Neuronal stem cell (in vitro differentiated cells): ENCODE measurements around the gene SGCG.

Experiments used
- DNase-seq: peaks from one replicate; pipeline ENCODE4 v3.0.0-alpha.2; 2013; ENCODE audit warnings: low spot score
- H2AFZ ChIP-seq: one replicate; pipeline ENCODE4 v1.6.1; 2013; ENCODE audit warnings: mild to moderate bottlenecking, low read length, inconsistent platforms
- H2AK5ac ChIP-seq: 2 replicates; pipeline ENCODE4 v1.6.1; 2013; ENCODE audit warnings: low read depth, mild to moderate bottlenecking, inconsistent platforms, low read length, moderate library complexity, mixed read lengths
- H2BK120ac ChIP-seq: 2 replicates; pipeline ENCODE4 v1.6.1; 2013; ENCODE audit warnings: low read depth, mild to moderate bottlenecking, inconsistent platforms, low read length, moderate library complexity, mixed read lengths
- H2BK12ac ChIP-seq: one replicate; pipeline ENCODE4 v1.6.1; 2013; ENCODE audit warnings: low read length, inconsistent platforms
- H2BK15ac ChIP-seq: 2 replicates; pipeline ENCODE4 v1.6.1; 2013; ENCODE audit warnings: mild to moderate bottlenecking, low read length, inconsistent platforms, mixed read lengths
- H2BK5ac ChIP-seq: one replicate; pipeline ENCODE4 v1.6.1; 2013; ENCODE audit warnings: inconsistent platforms, mild to moderate bottlenecking, low read length, moderate library complexity
- H3K14ac ChIP-seq: one replicate; pipeline ENCODE4 v1.6.1; 2013; ENCODE audit warnings: low read length, inconsistent platforms
- H3K18ac ChIP-seq: 2 replicates; pipeline ENCODE4 v1.6.1; 2013; ENCODE audit warnings: low read length, inconsistent platforms
- H3K23ac ChIP-seq: 2 replicates; pipeline ENCODE4 v1.6.1; 2013; ENCODE audit warnings: low read depth, mild to moderate bottlenecking, mixed read lengths, low read length, inconsistent platforms; ENCODE audit not compliant: poor library complexity
- H3K27ac ChIP-seq: replicated peaks from 3 replicates; pipeline ENCODE4 v1.5.1; 2013; ENCODE audit warnings: low read length, inconsistent platforms
- H3K27me3 ChIP-seq, 3 experiments: 2 replicates each; pipeline ENCODE4 v1.6.1; 2013; ENCODE audit warnings: low read length in 3 of 3, mild to moderate bottlenecking in 2 of 3, inconsistent platforms in 1 of 3, low read depth in 1 of 3, mixed read lengths in 1 of 3, moderate library complexity in 1 of 3; ENCODE audit not compliant: control insufficient read depth in 3 of 3, insufficient read depth in 3 of 3
- H3K36me3 ChIP-seq, 2 donors: replicated peaks in 1 of 2; 2 replicates each; pipeline ENCODE4 v1.6.1; 2013; ENCODE audit warnings: low read length in 2 of 2; ENCODE audit not compliant: control insufficient read depth in 2 of 2, insufficient read depth in 2 of 2
- H3K4ac ChIP-seq: 2 replicates; pipeline ENCODE4 v1.6.1; 2013; ENCODE audit warnings: inconsistent platforms, mild to moderate bottlenecking, low read length, moderate library complexity
- H3K4me1 ChIP-seq, 2 donors: 1 replicate in 1 of 2; 2 replicates in 1 of 2; pipeline ENCODE4 v1.6.1; 2013; ENCODE audit warnings: low read length in 2 of 2, low read depth in 1 of 2; ENCODE audit not compliant: control insufficient read depth in 2 of 2, insufficient read depth in 1 of 2
- H3K4me2 ChIP-seq: one replicate; pipeline ENCODE4 v1.6.1; 2013; ENCODE audit warnings: mild to moderate bottlenecking, low read length, inconsistent platforms; ENCODE audit not compliant: insufficient read depth, poor library complexity, severe bottlenecking
- H3K4me3 ChIP-seq, 2 donors: 2 replicates each; pipeline ENCODE4 v1.5.1; 2013; ENCODE audit warnings: low read length in 2 of 2, mild to moderate bottlenecking in 2 of 2, inconsistent platforms in 1 of 2, moderate library complexity in 1 of 2
- H3K79me1 ChIP-seq: one replicate; pipeline ENCODE4 v1.6.1; 2013; ENCODE audit warnings: low read depth, mild to moderate bottlenecking, inconsistent platforms, low read length, moderate library complexity
- H3K9ac ChIP-seq: one replicate; pipeline ENCODE4 v1.6.1; 2013; ENCODE audit warnings: mild to moderate bottlenecking, low read depth, low read length, inconsistent platforms; ENCODE audit not compliant: poor library complexity
- H3K9me3 ChIP-seq, 2 donors: replicated peaks in 1 of 2; 2 replicates each; pipeline versions ENCODE3 to v1.6.1; 2013; ENCODE audit warnings: low read length in 2 of 2, mild to moderate bottlenecking in 2 of 2, inconsistent platforms in 1 of 2, low read depth in 1 of 2, mixed read lengths in 1 of 2, moderate library complexity in 1 of 2; ENCODE audit not compliant: control insufficient read depth in 2 of 2, insufficient read depth in 1 of 2
- H4K8ac ChIP-seq: one replicate; pipeline ENCODE4 v1.6.1; 2013; ENCODE audit warnings: low read depth, mild to moderate bottlenecking, inconsistent platforms, low read length, moderate library complexity
- H4K91ac ChIP-seq: one replicate; pipeline ENCODE4 v1.6.1; 2013; ENCODE audit warnings: low read length, low read depth, mild to moderate bottlenecking, inconsistent platforms; ENCODE audit not compliant: poor library complexity
- WGBS, 2 donors: extraction: QIAGEN DNeasy Blood & Tissue Kit; methylation state at CpG; one replicate each; pipeline ENCODE4 v1.1.7; 2013; ENCODE audit warnings: missing lambda C conversion rate in 2 of 2, mixed read lengths in 1 of 2; ENCODE audit not compliant: insufficient read length in 2 of 2, insufficient replicate concordance in 1 of 2; ENCODE audit errors: extremely low coverage in 2 of 2; 5-methylcytosine and 5-hydroxymethylcytosine counted together

SGCG gene

GRCh38 chr13:23147827-23148226, 33.0 kb upstream of the SGCG start:
- Histone ChIP-seq H3K27me3 (no peaks in the 10 kb centered on the region), H3K4ac (no peak overlapping the region), H4K8ac (no peak overlapping the region), H2BK15ac (no peak overlapping the region), H3K14ac (no peak overlapping the region), H2AK5ac (no peak overlapping the region), H2BK120ac (no peak overlapping the region), H2AFZ (no peak overlapping the region), H3K36me3 (no peaks in the 10 kb centered on the region), H3K18ac (no peak overlapping the region), H2BK12ac (no peak overlapping the region), H3K23ac (no peak overlapping the region), H3K79me1 (no peaks in the 10 kb centered on the region), H3K27ac (no peak overlapping the region), H3K9me3 (peaks cover 0 to under 1% of the 10 kb centered on the region in 2 donors), H3K9ac (no peak overlapping the region), H4K91ac (no peak overlapping the region), H3K4me2 (no peak overlapping the region), H3K4me1 (no peaks in the 10 kb centered on the region), H2BK5ac (no peak overlapping the region), H3K4me3 (no peak overlapping the region)
- no CpG with 5 or more reads among the region's 10 CpGs for WGBS, 2 donors
- no peak for DNase-seq

- no peak for DNase-seq
- Histone ChIP-seq H3K9ac (no peak overlapping the region), H3K36me3 (no peaks in the 10 kb centered on the region), H3K18ac (no peak overlapping the region), H3K79me1 (no peaks in the 10 kb centered on the region), H2BK5ac (no peak overlapping the region), H3K4me3 (no peak overlapping the region), H3K27ac (no peak overlapping the region), H2AFZ (no peak overlapping the region), H4K91ac (no peak overlapping the region), H3K14ac (no peak overlapping the region), H2AK5ac (no peak overlapping the region), H3K27me3 (peaks cover 7 to 31% (median 22%) of the 10 kb centered on the region in 3 experiments), H2BK120ac (no peak overlapping the region), H2BK15ac (no peak overlapping the region), H4K8ac (no peak overlapping the region), H3K23ac (no peak overlapping the region), H3K9me3 (peaks cover 1 to 2% of the 10 kb centered on the region in 2 donors), H2BK12ac (no peak overlapping the region), H3K4ac (no peak overlapping the region), H3K4me2 (no peak overlapping the region), H3K4me1 (no peaks in the 10 kb centered on the region)
- WGBS, 2 donors = no CpG with 5 or more reads among the region's 7 CpGs
These were observed 23.0 kb upstream of the SGCG start for GRCh38 chr13:23157781-23158180.

GRCh38 chr13:23159205-23159759, 21.5 kb upstream of the SGCG start:
- Histone ChIP-seq H3K4ac (no peak overlapping the region), H2BK5ac (peak overlapping the region; percentile 82), H3K9me3 (peaks cover 1 to 2% of the 10 kb centered on the region in 2 donors), H4K8ac (no peak overlapping the region), H3K18ac (peak overlapping the region; percentile 87), H2BK15ac (no peak overlapping the region), H3K27ac (no peak overlapping the region), H3K23ac (peak overlapping the region; percentile 80), H2BK12ac (no peak overlapping the region), H3K4me2 (peak overlapping the region; percentile 96), H3K27me3 (peaks cover 7 to 35% (median 22%) of the 10 kb centered on the region in 3 experiments), H2AK5ac (no peak overlapping the region), H3K9ac (peak overlapping the region; percentile 77), H3K4me3 (peak overlapping the region; percentile 31 to 87), H3K36me3 (no peaks in the 10 kb centered on the region), H2BK120ac (no peak overlapping the region), H3K79me1 (no peaks in the 10 kb centered on the region), H4K91ac (no peak overlapping the region), H2AFZ (peak overlapping the region; percentile 84), H3K4me1 (no peaks in the 10 kb centered on the region), H3K14ac (peak overlapping the region; percentile 89)
- peak; percentile 68 for DNase-seq
- WGBS, 2 donors = no CpG with 5 or more reads among the region's 25 CpGs

GRCh38 chr13:23159760-23160637, 20.8 kb upstream of the SGCG start:
- Histone ChIP-seq H4K8ac (no peak overlapping the region), H3K27ac (no peak overlapping the region), H3K36me3 (no peaks in the 10 kb centered on the region), H2BK12ac (no peak overlapping the region), H3K4ac (no peak overlapping the region), H3K14ac (peak overlapping the region; percentile 89), H3K4me2 (peak overlapping the region; percentile 96), H2BK5ac (peak overlapping the region; percentile 82), H2AK5ac (no peak overlapping the region), H3K23ac (peak overlapping the region; percentile 80), H2AFZ (peak overlapping the region; percentile 84), H3K18ac (peak overlapping the region; percentile 87), H3K9me3 (peaks cover 1 to 2% of the 10 kb centered on the region in 2 donors), H2BK120ac (no peak overlapping the region), H3K79me1 (no peaks in the 10 kb centered on the region), H3K4me3 (peak overlapping the region; percentile 31 to 87), H4K91ac (no peak overlapping the region), H2BK15ac (no peak overlapping the region), H3K9ac (peak overlapping the region; percentile 77), H3K4me1 (no peaks in the 10 kb centered on the region), H3K27me3 (peaks cover 7 to 35% (median 22%) of the 10 kb centered on the region in 3 experiments)
- DNase-seq = peak; percentile 29
- no CpG with 5 or more reads among the region's 79 CpGs for WGBS, 2 donors
